Measurements from ENCODE around the gene ACSS1. TPM values are rescaled to one million over a fixed set of nuclear protein-coding genes. Genes with fewer than 3 reads are reported as not detected.

Gene ACSS1
- polyA plus RNA-seq, 1 experiment, result 1.1 TPM

- no peak for TF ChIP-seq CTCF (IDR thresholded peaks at IDR 0.05; ENCODE audit: low read depth, low read length)
- DNase-seq (ENCODE audit: low read depth, low spot score), result no peak
- H3K9me3 ChIP-seq (ENCODE audit: control insufficient read depth, insufficient read depth, low read length), result no peaks in the 10 kb centered on the region
- ChIA-PET POLR2A (no interaction called here), CTCF (interaction anchor here (0.6 kb wide), 1 partner anchor 439 kb away, joined by 3 read pairs; no protein-coding TSS in a partner anchor)
- no peak overlapping the region for H3K27ac ChIP-seq (ENCODE audit: low read depth, low read length)
- H3K4me3 ChIP-seq (ENCODE audit: low read depth, low read length), result no peak overlapping the region
- no peaks in the 10 kb centered on the region for H3K27me3 ChIP-seq (ENCODE audit: control insufficient read depth, insufficient read depth, low read length)
These were observed 97.6 kb downstream of the ACSS1 start for GRCh38 chr20:24960302-24960801.

- no peak overlapping the region for H3K27ac ChIP-seq (ENCODE audit: low read depth, low read length)
- H3K9me3 ChIP-seq (ENCODE audit: control insufficient read depth, insufficient read depth, low read length), result no peaks in the 10 kb centered on the region
- CTCF ChIA-PET, result no interaction called here
- H3K27me3 ChIP-seq (ENCODE audit: control insufficient read depth, insufficient read depth, low read length), result no peaks in the 10 kb centered on the region
- TF ChIP-seq CTCF (IDR thresholded peaks at IDR 0.05; ENCODE audit: low read depth, low read length), result no peak
- DNase-seq (ENCODE audit: low read depth, low spot score), result no peak
- POLR2A ChIA-PET, result no interaction called here
- no peak overlapping the region for H3K4me3 ChIP-seq (ENCODE audit: low read depth, low read length)
These were observed 98.2 kb downstream of the ACSS1 start for GRCh38 chr20:24959591-24960301.

GRCh38 chr20:24958506-24959385 is 99.2 kb downstream of the ACSS1 start:
- ChIA-PET CTCF (no interaction called here), POLR2A (no interaction called here)
- no peak for DNase-seq (ENCODE audit: low read depth, low spot score)
- no peak for TF ChIP-seq CTCF (IDR thresholded peaks at IDR 0.05; ENCODE audit: low read depth, low read length)
- no peak overlapping the region for H3K4me3 ChIP-seq (ENCODE audit: low read depth, low read length)
- no peaks in the 10 kb centered on the region for H3K27me3 ChIP-seq (ENCODE audit: control insufficient read depth, insufficient read depth, low read length)
- H3K27ac ChIP-seq (ENCODE audit: low read depth, low read length), result no peak overlapping the region
- no peaks in the 10 kb centered on the region for H3K9me3 ChIP-seq (ENCODE audit: control insufficient read depth, insufficient read depth, low read length)

GRCh38 chr20:24957326-24958016 is 100.5 kb downstream of the ACSS1 start:
- no peak overlapping the region for H3K4me3 ChIP-seq (ENCODE audit: low read depth, low read length)
- ChIA-PET POLR2A (no interaction called here), CTCF (no interaction called here)
- H3K27me3 ChIP-seq (ENCODE audit: control insufficient read depth, insufficient read depth, low read length), result no peaks in the 10 kb centered on the region
- H3K9me3 ChIP-seq (ENCODE audit: control insufficient read depth, insufficient read depth, low read length), result no peaks in the 10 kb centered on the region
- DNase-seq (ENCODE audit: low read depth, low spot score), result no peak
- H3K27ac ChIP-seq (ENCODE audit: low read depth, low read length), result no peak overlapping the region
- TF ChIP-seq CTCF (IDR thresholded peaks at IDR 0.05; ENCODE audit: low read depth, low read length), result no peak

Small RNA genes lying within 50 kb of the gene (small RNA-seq; reads per million reads assigned to genes)
- not detected for gene RNU6-1257P (ENCODE audit: insufficient read length, low read depth)

Other genes starting within 250 kb of the ACSS1 start
- not detected in 2 replicates for gene CST7, start 108.9 kb downstream of the ACSS1 start, polyA plus RNA-seq (2011; rRNA removed)
- gene APMAP, start 65.4 kb downstream of the ACSS1 start, polyA plus RNA-seq (2011; rRNA removed), result 94.5 and 97.4 TPM in 2 replicates
- gene VSX1, start 24.0 kb upstream of the ACSS1 start, polyA plus RNA-seq (2011; rRNA removed), result 0.06 TPM in 1 of 2 replicates, not detected in the other
- 39.9 and 51.4 TPM in 2 replicates for gene ENTPD6, start 137.6 kb upstream of the ACSS1 start, polyA plus RNA-seq (2011; rRNA removed)
- gene PYGB, start 189.9 kb upstream of the ACSS1 start, polyA plus RNA-seq (2011; rRNA removed), result 43.2 and 60.0 TPM in 2 replicates

Data from AG04450 (cell line).